NCI-H526 treated with DMSO at 0.1 percent for 48 hours (cell line): Measurements from ENCODE around the gene TAF5L.
A peak's percentile ranks its signal among the peaks of the same experiment; 100 is the strongest.
"Not testable (repeated sequence)": the region's sequence is repeated elsewhere in the genome, so short reads cannot be mapped to it uniquely, and the experiment has no call there.

Experiments used
- DNase-seq: peaks from one replicate; lab custom pipeline; 2025; lab: John Stamatoyannopoulos, UW

TAF5L gene

GRCh38 chr1:229603371-229604005 lies 22.4 kb downstream of the TAF5L start:
- DNase-seq, result no peak

- DNase-seq, result no peak
These were observed 25.7 kb downstream of the TAF5L start for GRCh38 chr1:229600229-229600628.

- no peak for DNase-seq
These were observed 26.5 kb downstream of the TAF5L start for GRCh38 chr1:229599218-229599954.

GRCh38 chr1:229597877-229598276 lies 28.0 kb downstream of the TAF5L start:
- DNase-seq, result no peak

DNA sequence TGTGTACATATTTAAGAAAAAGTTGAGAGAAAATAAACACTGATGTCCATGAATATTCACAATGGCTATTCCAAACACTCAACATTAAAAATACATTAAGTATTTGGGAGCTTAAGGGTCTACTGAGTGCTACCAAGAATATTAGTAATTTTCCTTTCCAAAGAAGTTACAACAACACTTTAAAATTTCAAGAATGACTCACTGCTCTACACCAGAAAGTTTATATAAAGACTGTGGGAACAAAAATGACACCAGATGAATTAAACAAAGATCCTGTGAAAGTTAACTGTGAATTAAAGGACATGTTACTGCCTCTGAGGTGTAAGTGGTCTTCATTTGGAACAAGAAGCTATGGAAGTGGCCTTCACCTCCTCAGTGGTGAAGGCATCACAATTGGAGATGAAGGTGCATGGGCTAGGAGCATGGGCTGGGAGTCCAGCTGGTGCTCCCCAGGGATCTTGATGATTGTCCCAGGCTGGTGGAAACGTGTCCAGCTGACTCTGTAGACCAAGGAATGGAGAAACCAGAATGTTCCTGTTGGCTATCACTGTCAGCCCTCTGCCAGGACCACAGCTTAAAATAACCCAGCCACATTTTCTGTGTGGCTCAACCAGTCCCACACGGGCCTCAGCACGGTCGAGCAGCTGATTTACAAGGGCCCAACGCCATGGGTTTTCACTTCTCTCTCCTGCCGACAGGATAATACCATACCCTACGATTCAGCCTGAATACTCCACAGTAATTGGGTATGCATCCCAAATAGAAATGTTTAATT lies 28.8 kb downstream of the TAF5L start:
- no peak for DNase-seq

GRCh38 chr1:229595876-229596275 lies 30.0 kb downstream of the TAF5L start:
- DNase-seq, result not testable (repeated sequence)

DNA sequence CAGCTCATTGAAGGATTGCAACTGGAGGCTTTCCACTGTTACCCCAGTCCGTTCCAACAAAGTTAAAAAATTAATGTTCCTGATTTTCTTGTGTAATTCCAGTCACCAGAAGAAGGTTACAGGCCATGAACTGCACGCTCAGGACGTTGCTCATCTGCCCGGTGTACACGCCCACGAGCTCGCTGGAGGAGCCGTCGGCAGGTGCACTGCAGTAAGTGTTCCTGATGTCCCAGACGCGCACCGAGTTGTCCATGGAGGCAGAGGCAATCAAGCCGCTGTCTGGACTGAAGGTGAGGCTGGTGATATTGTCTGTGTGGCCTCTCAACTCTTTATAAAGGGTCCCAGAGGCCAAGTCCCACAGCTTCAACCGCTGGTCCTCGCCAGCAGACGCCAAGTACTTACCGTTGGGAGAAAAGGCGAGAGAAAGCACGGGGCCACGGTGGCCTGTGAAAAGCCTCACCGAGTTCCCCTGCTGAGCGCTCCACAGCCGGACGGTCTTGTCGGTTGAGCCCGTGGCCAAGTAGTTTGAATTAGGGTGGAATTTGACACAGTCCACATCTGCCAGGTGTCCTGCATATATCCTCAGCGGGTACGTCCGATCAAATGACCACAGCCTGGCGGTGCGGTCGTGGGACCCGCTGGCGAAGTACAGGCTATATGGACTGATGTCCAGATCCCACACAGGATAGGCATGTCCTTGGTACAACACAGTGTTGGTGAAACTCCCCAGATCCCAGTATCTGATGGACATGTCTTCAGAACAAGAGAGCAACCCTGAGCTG lies 31.5 kb downstream of the TAF5L start:
- no peak for DNase-seq

DNA sequence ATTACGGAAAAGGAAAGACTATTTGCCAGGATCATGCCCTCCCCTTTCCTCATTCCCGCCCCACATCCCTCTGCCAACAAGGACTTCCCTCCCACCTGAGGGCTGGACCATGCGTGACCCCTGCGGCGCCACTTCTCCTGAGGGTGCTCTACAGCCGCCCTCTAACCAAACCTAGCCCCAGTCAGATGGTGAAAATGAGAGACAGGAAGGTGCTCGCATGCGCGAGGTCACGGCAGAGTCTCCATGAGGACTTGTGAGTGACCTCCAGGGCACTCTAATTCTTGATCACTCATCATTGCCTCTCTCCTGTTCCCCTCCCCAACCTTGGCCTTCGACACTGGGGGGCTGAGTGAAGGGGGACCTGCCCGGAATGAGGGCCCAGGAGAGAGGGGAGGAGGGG lies 32.1 kb downstream of the TAF5L start:
- no peak for DNase-seq

GRCh38 chr1:229590119-229590518 lies 35.8 kb downstream of the TAF5L start:
- DNase-seq, result no peak

GRCh38 chr1:229585338-229585737 lies 40.6 kb downstream of the TAF5L start:
- DNase-seq, result no peak

DNA sequence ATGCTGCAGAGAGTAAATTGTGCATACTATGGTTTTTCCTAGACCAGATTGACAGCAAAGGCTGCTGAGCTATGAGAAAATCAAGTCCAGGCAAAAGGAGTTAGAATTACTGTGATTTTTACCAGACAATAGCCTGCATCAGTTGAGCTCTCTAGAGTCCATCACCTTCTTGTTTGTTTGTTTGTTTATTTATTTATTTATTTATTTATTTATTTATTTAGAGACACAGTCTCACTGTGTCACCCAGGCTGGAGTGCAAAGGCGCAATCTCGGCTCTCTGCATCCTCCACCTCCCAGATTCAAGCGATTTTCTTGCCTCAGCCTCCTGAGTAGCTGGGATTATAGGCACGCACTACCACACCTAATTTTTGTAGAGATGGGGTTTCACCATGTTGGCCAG lies 43.2 kb downstream of the TAF5L start:
- no peak for DNase-seq

DNA sequence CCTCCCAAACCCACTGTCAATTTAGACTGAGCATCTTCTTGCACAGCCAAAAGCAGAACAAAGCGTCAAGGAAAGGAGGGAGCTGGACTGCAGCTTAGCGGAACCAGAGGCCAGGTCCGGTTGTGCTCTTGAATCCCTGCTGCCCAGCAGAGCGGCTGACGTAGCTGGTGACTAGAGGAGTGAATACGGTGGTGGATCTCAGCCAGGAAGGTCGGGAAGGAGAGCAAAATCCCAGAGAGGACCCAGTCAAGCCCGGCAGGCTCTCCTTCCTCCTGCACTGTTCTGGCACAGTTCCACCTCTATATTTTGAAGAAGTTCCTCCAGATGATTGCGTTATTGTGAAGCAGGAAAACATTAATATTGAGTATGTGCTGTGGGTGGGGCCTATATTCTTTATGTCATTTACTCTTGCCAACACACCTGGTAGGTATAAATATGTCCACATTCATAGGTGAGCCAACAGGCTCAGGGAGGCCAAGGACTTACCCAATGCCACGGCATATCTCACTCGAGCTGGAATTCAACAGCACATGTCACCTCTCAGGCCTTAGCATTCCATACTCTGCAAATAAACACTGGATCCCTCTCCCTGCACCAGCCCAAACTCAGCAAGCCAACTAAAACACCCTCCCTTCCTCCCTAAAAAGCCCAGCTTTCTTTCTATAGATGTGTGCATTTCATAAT lies 43.8 kb downstream of the TAF5L start:
- DNase-seq, result no peak

GRCh38 chr1:229581485-229581884 lies 44.4 kb downstream of the TAF5L start:
- no peak for DNase-seq

- no peak for DNase-seq
These were observed 46.8 kb downstream of the TAF5L start for GRCh38 chr1:229579059-229579673.

DNA sequence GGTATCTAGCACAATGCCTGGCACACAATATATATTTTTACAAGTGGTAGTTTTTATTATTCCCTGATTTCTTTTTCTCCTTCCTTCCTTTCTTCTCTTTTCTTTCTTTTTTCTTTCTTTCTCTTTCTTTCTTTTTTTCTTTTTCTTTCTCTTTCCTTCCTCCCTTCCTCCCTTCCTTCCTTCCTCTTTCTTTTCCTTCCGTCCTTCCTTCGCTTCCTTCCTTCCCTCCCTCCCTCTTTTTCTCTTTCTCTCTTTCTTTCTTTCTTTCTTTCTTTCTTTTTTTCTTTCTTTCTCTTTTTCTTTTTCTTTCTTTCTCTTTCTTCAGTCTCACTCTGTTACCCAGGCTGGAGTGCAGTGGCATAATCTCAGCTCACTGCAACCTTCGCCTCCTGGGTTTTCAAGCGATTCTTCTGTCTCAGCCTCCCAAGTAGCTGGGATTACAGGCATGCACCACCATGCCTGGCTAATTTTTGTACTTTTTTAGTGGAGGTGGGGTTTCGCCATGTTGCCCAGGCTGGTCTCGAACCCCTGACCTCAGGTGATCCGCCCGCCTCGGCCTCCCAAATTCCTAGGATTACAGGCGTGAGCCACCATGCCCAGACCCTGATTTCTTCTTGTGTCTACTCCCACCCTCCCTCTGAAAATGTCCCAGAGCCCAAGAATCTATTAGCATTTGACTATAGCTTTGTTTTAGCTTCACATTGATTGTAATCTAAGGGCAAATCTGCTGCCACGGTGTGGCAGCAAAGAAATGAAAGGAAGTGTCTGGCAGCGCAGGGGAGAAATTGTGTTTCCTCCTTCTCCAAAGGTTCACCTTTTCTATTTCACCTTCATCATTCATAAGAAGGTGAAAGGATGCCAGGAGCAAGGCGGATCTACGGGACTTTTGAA lies 47.5 kb downstream of the TAF5L start:
- no peak for DNase-seq

DNA sequence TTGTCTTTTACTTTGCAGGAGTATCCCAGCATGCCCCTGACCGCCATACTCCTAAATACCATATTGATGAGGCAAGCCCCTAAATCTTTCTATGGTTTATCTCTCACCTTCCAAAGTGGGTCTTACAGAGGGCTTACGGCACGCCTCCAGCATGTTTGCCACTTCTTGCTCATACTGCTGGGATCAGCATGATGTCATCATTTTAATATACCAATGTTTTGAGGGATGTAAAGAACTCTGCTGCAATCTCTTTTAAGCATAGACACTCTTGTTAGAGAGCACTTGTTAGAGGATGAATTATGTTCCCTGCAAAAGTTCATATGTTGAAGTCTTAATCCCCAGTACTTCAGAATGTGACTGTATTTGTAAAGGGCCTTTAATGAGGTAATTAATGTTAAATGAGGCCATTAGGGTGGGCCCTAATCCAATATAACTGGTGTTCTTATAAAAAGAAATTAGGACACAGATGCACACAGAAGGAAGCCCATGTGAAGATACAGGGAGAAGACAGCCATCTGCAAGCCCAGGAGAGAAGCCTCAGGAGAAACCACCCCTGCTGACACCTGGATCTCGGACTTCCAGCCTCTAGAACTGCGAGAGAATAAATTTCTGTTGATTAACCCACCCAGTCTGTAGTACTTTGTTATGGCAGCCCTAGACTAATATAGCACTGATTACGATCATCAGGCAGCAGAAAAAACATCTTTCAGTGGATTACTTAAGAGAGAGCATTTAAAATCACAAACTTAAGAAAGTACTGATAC lies 51.1 kb downstream of the TAF5L start:
- DNase-seq, result no peak

DNA sequence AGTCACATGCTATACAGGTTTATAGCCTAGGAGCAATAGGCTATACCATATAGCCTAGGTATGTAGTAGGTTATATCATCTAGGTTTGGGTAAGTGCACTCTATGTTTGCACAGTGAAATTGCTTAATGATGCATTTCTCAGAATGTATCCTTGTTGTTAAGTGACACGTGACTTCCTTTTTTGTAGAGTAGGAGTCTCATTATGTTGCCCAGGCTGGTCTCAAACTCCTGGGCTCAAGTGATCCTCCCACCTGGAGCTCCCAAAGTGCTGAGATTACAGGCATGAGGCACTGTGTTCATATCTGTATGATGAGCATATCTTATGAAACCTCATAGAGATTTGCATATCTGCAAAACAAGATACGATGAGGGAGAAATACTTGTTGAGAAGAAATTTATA lies 53.6 kb downstream of the TAF5L start:
- peak; percentile 59 for DNase-seq

DNA sequence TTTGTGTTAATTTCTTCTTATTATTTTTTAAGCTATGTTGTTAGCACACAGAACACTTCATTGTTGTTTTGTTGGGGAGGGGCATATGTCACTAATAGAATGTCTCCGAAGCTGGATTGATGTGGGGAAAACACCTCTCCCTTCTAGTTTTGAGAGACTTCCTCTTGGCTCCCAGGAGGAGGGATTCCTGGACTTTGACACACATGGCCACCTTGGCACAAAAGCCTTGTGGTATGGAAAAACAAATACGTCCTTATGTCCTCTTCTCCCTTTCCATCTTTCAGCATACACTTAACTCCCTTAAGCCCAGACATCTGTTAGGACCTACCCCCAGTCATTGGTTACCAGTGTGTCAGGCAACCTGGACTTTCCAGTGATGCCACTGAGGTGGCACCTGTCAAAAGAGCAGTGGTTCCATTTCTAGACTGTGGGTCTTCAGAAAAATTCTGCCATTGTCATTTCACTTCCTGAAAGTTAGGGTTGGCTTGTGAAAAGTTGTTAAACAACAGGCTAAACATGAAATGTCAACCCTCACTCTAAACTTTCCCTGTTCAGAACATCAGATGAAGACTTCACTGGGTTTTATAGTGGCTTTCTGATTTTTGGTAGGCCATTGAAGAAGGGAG lies 54.9 kb downstream of the TAF5L start:
- DNase-seq, result no peak

DNA sequence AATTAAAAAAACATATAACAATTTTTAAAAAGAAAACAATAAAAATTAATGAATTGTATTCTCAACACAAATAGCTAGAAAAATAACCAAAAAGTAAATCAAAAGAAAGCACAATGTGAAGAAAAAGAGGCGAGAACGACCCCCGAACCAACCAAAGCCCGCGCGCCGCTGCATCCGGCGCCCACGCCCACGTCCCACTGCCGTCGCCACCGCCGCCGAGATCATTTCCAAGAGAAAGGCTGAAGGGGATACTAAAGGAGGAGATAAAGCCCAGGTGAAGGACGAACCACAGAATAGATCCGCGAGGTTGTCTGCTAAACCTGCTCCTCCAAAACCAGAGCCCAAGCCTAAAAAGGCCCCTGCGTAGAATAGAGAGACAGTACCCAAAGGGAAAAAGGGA lies 55.6 kb downstream of the TAF5L start:
- DNase-seq, result no peak
